GM19351 (cell line): ENCODE results near the gene TRDMT1.

Experiments
- ATAC-seq: cut with Tn5 transposase; IDR thresholded peaks from one replicate; pipeline ENCODE4 v1.9.1; 2021; ENCODE audit warnings: mild to moderate bottlenecking, moderate library complexity; ENCODE audit not compliant: unreplicated experiment

The TRDMT1 gene

DNA sequence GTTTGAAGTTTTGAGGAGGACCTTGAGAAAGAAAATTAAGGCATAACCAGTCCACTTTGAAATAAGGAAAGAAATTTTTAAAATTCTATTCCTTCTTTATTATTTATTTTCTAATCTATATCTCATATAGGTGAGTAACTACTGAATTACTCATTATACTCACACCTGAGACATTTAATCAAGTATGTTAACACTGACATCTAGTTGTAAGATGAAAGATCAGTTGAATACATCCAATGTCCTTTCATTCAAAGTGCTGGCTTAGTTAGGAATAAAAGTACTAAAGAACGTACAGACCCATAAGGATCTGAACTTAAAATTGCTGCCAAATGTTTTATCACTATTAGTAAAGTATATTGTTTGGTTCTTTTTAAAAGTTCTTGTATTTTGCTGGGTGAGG lies 23.5 kb downstream of the TRDMT1 start:
- no peak for ATAC-seq

DNA sequence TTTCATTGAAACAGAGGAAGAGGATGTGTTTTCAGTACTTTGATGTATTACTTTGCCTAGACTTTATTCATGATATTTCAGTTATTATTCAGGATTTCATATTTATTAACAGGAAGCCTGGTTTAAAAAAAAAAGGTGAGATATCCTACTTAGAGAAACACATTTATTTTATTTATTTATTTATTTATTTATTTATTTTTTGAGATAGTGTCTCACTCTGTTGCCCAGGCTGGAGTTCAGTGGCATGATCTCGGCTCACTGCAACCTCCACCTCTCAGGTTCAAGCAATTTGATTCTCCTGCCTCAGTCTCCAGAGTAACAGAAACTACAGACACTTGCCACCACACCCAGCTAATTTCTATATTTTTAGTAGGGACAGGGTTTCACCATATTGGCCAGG lies 24.5 kb downstream of the TRDMT1 start:
- ATAC-seq = no peak

DNA sequence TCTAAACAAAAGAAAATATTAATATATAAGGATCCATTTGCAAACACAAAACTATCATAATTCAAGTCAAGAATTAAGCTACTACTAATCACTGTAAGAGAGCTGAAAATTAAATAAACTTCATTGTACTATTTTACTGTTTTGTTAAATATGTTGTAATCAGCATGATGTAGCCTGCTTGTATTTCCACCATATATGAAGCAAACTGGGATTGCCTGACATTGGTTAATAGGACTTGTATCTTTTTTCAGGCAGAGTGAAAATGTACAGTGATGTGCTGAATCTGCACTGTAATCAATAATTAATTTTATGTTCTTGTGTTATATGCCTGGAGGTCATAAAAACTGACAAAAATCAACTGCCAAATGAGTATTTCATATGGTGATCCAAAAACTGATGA lies 25.4 kb downstream of the TRDMT1 start:
- ATAC-seq = no peak

DNA sequence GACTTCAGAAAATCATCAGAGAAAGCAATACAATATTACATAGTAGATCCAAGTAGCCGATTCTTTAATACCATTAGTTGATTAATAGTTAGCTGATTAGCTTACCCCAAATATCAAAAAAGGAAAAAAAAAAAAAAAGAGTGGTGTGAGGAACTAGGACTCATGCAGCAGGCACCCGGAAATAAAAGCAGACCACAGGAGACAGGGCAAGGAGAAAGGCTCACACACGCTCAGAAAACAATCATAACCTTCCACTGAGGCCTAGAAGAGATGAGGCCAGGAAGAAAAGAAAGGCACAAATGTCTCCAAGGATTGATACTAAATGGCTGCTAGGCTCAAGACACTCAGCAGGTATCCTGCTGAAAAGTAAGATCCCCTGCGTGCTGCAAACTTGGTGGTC lies 25.9 kb downstream of the TRDMT1 start:
- ATAC-seq = no peak

DNA sequence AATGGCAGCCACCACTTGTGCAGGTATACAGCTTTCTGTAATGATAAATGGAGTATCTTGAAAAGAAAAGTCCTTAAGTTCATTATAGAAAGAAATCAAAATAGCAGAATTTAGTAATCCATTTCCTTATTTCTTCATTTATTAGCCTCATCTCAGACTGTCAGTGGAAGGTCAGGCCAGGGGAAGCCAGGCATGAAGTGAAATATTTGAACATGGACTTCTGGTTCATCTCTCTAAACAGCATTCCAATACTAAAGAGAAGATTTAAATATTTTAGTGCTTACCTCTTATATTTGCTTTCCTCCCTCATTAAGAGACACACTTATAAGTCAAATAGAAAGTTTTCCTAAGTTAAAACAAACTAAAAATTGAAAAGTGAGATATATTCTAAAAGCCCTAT lies 26.8 kb downstream of the TRDMT1 start:
- no peak for ATAC-seq

GRCh38 chr10:17171141-17171641 lies 30.3 kb downstream of the TRDMT1 start:
- ATAC-seq = no peak

DNA sequence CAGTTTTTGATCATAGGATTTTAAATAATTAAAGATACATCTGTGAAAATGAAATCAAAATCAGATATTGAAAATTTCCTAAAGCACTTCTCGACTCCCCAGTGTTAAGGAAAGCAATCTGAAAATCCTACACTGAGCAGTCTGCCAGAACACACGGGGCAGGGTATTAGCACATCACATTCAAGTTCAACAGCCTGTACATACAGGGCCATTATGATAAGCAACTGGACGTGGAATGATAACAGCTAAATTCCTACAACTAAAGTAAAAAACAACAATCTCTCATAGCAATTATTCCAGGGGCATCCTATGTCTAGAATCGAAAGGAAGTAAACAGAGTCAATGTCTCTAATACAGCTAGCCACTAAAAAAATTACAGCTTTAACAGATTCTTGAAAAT lies 31.7 kb downstream of the TRDMT1 start:
- no peak for ATAC-seq

GRCh38 chr10:17166699-17167098 lies 34.8 kb downstream of the TRDMT1 start:
- ATAC-seq = no peak

- no peak for ATAC-seq
These were observed 38.6 kb downstream of the TRDMT1 start for GRCh38 chr10:17162828-17163227.

GRCh38 chr10:17161775-17162174 lies 39.7 kb downstream of the TRDMT1 start:
- no peak for ATAC-seq

GRCh38 chr10:17157024-17157423 lies 44.4 kb downstream of the TRDMT1 start:
- ATAC-seq = no peak

DNA sequence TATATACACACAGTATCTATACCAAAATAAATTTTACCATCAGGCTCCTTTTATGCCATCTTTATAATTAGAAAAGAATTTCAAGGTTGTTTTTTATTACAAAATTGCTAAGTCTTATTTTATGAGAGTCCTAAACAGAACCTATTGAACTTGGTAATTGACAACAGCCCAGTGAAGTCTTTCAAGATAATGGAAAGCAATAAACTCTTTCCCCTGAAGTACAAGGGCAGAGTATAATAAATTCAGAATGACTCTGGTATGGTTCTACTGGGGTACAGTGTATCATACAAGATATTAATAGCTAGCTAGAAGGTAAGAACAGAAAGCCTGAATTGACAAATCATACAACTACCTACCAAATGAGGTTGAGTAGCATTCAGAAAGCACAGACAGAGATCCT lies 45.6 kb downstream of the TRDMT1 start:
- ATAC-seq = no peak

- ATAC-seq = no peak
These were observed 47.4 kb downstream of the TRDMT1 start for GRCh38 chr10:17154116-17154515.

GRCh38 chr10:17153321-17153720 lies 48.2 kb downstream of the TRDMT1 start:
- no peak for ATAC-seq

- ATAC-seq = no peak
These were observed 49.8 kb downstream of the TRDMT1 start for GRCh38 chr10:17151716-17152115.

- no peak for ATAC-seq
These were observed 53.5 kb downstream of the TRDMT1 start for GRCh38 chr10:17147884-17148489.

- ATAC-seq = no peak
These were observed 54.6 kb downstream of the TRDMT1 start for GRCh38 chr10:17146892-17147291.

GRCh38 chr10:17145239-17145638 lies 56.2 kb downstream of the TRDMT1 start:
- no peak for ATAC-seq

DNA sequence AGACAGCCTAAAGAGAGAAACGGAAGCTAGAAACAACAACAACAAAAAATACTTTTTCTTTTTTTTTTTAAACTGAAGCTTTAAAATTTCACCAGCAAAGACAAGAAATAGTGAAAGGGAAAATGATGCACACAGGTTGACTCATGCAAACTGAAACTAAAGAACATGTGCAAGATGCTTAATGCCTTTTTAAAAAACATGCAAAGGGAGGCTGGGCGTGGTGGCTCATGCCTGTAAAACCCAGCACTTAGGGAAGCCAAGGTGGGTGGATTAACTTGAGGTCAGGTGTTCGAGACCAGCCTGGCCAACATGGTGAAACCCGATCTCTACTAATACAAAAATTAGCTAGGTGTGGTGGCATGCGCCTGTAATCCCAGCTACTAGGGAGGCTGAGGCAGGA lies 56.7 kb downstream of the TRDMT1 start:
- ATAC-seq = no peak

DNA sequence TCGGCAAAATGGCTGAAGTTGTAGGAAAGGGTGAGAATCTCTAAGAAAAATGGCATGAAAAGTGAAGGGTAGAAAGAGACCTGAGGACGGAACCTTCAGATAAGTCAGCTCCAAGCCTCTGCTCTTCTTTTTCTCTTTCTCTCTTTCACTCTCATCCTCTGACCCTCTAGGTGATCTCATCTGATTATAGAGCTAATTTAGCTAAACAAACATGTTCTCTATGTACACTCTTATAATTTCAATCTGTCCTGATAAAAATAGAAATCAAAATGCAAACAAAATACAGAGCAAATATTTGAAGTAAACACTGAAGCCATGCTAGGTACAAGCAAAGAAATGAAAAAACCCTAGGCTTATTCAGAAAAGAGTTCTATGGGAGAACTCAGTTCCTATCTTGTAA lies 57.4 kb downstream of the TRDMT1 start:
- no peak for ATAC-seq

DNA sequence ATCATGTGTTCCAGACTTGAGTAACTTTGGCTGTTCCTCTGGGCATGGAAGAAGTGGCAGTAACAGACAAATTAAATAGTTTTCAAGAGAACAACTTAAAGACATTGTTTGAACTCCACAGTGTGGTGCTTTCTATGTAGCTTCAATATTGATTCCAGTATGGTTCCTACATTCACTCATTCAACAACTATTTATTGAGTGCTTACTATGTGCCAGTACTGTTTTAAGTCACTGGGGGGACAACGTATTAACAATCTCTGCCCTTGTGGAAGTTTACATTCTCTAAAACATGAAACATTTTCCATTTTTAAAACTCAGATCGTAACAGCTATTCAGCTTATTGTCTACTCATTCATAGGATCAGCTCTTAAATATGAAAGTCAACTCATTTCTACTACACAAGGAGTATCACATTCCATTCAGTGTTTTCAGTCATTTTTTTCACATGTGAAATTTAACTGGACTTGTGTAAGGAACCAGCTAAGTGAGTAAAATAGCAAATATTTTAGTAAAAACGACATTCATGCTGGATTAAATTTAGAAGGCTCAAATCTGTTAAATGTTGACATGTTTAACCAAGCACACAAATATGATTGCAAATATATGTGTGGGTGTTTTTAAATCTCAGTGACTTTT lies 58.3 kb downstream of the TRDMT1 start:
- ATAC-seq = no peak

DNA sequence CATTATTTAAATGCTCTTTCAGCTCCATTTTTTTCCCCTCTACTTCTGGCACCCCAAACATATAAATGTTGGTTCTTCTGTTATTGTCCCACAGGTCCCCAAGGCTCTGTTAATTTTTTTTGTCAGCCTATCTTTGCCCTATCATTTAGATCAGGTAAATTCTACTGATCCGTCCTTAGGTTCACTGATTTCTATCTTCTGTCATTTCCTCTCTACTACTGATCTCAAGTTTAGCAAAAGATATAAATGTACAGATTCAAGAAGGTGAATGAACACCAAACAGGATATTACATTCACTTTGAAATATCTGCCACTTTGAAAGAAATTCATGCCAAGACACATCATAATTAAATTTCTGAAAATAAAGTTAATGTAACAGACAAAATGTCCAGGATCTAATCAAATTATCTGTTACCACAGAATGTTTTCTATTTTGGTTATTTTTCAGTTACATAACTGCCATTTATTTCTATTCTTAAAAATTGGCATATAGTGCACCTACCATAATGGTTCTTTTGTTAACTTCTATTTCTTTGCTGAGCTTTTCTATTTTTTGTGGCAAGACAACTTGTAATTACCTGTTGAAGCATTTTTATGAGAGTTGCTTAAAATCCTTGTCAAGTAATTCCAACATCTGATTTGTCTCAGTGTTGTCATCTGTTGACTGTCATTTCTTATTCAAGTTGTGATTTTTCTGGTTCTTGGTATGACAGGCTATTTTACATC lies 59.8 kb downstream of the TRDMT1 start:
- no peak for ATAC-seq
